Body of pancreas (tissue), 4 donors: Measurements from ENCODE around the gene DNAI7. TPM values are rescaled to one million over a fixed set of nuclear protein-coding genes. Genes with fewer than 3 reads are reported as not detected.

Experiments
- ATAC-seq: fragments of 150-250 bp; one replicate; pipeline ENCODE4 v1.9.1; 2016
- DNase-seq, 4 donors: peaks; one replicate each; pipeline ENCODE4 v3.0.0-alpha.2; 2019
- H3K27ac ChIP-seq, 4 donors: fragments of 200-600 bp; sonication (generic); 1 replicate in 3 of 4; 2 replicates in 1 of 4; pipeline versions ENCODE4 v1.5.1 to v1.6.1; 2016 to 2019; ENCODE audit warnings: mild to moderate bottlenecking in 1 of 4, mixed read lengths in 1 of 4, moderate library complexity in 1 of 4
- H3K27me3 ChIP-seq, 2 donors: fragments of 200-600 bp; sonication (generic); one replicate each; pipeline ENCODE4 v1.6.0; 2016; ENCODE audit warnings: mild to moderate bottlenecking in 1 of 2
- H3K36me3 ChIP-seq, 2 donors: fragments of 200-600 bp; sonication (generic); replicated peaks in 1 of 2; 2 replicates each; pipeline ENCODE4 v1.5.1; 2016; ENCODE audit warnings: low read depth in 2 of 2; ENCODE audit not compliant: insufficient read depth in 1 of 2
- H3K4me1 ChIP-seq: fragments of 200-600 bp; sonication (generic); one replicate; pipeline ENCODE4 v1.6.0; 2016
- H3K4me3 ChIP-seq, 2 donors: fragments of 200-600 bp; sonication (generic); 1 replicate in 1 of 2; 2 replicates in 1 of 2; pipeline ENCODE4 v1.5.1; 2016 to 2019
- H3K9me3 ChIP-seq, 3 donors: fragments of 200-600 bp; sonication (generic); 1 replicate in 2 of 3; 2 replicates in 1 of 3; pipeline ENCODE4 v1.5.1; 2016
- CTCF ChIP-seq, 7 experiments: fragments of 450-650 bp in 4 of 7; fragments of 200-600 bp in 3 of 7; sonication (generic) in 3 of 7; IDR thresholded peaks; one replicate each; pipeline ENCODE4 v1.5.1; 2016 to 2019; ENCODE audit warnings: antibody characterized with exemption in 7 of 7
- POLR2A ChIP-seq, 3 donors: fragments of 450-650 bp; IDR thresholded peaks; one replicate each; pipeline ENCODE4 v1.6.1; 2016; ENCODE audit warnings: antibody characterized with exemption in 3 of 3, mild to moderate bottlenecking in 2 of 3
- WGBS, 2 donors: methylation state at CpG; one replicate each; pipeline ENCODE4 v1.1.5; 2017; 5-methylcytosine and 5-hydroxymethylcytosine counted together
- intact Hi-C: fragments of 100-400 bp; cut with DNase I; formaldehyde crosslinking; loops from one replicate; pipeline ENCODE4 v1.15.1; 2023
- total RNA-seq, 2 donors: library from RNA; depleted of rRNA; stranded (reverse); fragments of >200 nt; gene quantifications; one replicate each; pipeline ENCODE4 v1.1.0, GENCODE V29; 2016

DNAI7 gene
- total RNA-seq, 2 donors from 2014 or later: 0.26 TPM; not detected in 1

GRCh38 chr12:25131270-25131669 is 63.7 kb downstream of the DNAI7 start:
- H3K9me3 ChIP-seq: no peaks in the 10 kb centered on the region
- no peaks in the 10 kb centered on the region for H3K27me3 ChIP-seq
- H3K36me3 ChIP-seq: no peaks in the 10 kb centered on the region
- 54 to 61% methylated on average over 2 of the region's 2 CpGs for WGBS, 2 donors
- intact Hi-C loops: loop anchor here (5.0 kb wide), 1 partner anchor 144 kb away; no protein-coding TSS in a partner anchor
- H3K27ac ChIP-seq: no peak overlapping the region
- DNase-seq (no peak), ATAC-seq (no peak)
- H3K4me3 ChIP-seq: no peak overlapping the region
- H3K4me1 ChIP-seq: no peaks in the 10 kb centered on the region
- TF ChIP-seq POLR2A (IDR thresholded peaks at IDR 0.05) (no peak), CTCF (IDR thresholded peaks at IDR 0.05) (no peak)

DNA sequence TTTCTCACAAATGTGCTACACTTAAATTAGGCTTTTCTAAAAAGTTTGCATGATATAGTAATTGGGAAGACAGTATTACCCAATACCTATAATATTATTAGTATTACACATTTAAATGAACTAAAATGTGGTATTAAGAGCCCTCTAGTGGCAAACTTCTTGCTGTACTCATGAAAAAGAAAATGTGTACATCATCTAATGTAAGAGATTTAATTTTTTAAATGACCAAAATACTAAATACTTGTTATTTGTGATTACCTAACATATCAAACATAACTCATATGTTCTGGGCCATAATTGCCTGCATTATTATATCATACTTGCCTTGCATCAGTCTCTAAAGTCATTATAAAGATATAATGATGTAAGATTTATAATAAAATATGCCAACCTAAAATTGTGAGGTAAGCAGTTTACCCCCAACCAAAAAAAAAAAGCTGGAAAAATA is 64.2 kb downstream of the DNAI7 start:
- Histone ChIP-seq H3K36me3 (no peaks in the 10 kb centered on the region), H3K4me1 (no peaks in the 10 kb centered on the region), H3K9me3 (no peaks in the 10 kb centered on the region), H3K4me3 (no peak overlapping the region), H3K27me3 (no peaks in the 10 kb centered on the region), H3K27ac (no peak overlapping the region)
- peak; percentile 48 for ATAC-seq
- DNase-seq: no peak
- TF ChIP-seq CTCF (IDR thresholded peaks at IDR 0.05) (peak; percentile 43 to 78 (median 71)), POLR2A (IDR thresholded peaks at IDR 0.05) (no peak)
- intact Hi-C loops: loop anchor here (5.0 kb wide), 1 partner anchor 143 kb away; no protein-coding TSS in a partner anchor

DNA sequence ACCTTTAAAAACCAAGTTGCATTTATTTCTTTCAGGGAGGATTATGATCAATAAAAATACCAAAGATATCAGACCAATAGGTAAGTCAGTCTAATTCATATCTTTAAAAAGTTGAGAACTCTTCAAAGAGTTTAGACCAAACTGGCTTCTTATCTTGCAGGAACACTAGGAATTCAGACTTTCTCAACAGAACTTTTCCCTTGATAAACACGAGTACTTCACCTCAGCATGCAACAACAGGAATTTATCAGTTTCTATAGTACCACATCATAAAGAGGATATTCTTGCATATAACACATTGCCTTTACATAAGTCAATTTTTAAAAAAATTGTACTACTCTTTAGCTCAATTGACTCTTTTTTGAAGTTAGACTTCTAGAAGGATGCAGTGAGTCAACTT is 68.2 kb downstream of the DNAI7 start:
- WGBS, 2 donors: 42 to 55% methylated on average over 1 of the region's 1 CpG

GRCh38 chr12:25126101-25126500 is 68.9 kb downstream of the DNAI7 start:
- Histone ChIP-seq H3K9me3 (no peaks in the 10 kb centered on the region), H3K27me3 (no peaks in the 10 kb centered on the region), H3K4me1 (no peaks in the 10 kb centered on the region), H3K4me3 (no peak overlapping the region), H3K27ac (no peak overlapping the region), H3K36me3 (no peaks in the 10 kb centered on the region)
- DNase-seq (no peak), ATAC-seq (no peak)
- no peak for TF ChIP-seq CTCF (IDR thresholded peaks at IDR 0.05)
- no peak for TF ChIP-seq POLR2A (IDR thresholded peaks at IDR 0.05)
- intact Hi-C loops: no loop called here

More for the DNA sequence above, 68.2 kb downstream of the DNAI7 start:
- Histone ChIP-seq H3K4me1 (no peaks in the 10 kb centered on the region), H3K27me3 (no peaks in the 10 kb centered on the region), H3K36me3 (no peaks in the 10 kb centered on the region), H3K4me3 (no peak overlapping the region), H3K27ac (no peak overlapping the region), H3K9me3 (no peaks in the 10 kb centered on the region)
- no peak for DNase-seq
- TF ChIP-seq CTCF (IDR thresholded peaks at IDR 0.05): no peak
- TF ChIP-seq POLR2A (IDR thresholded peaks at IDR 0.05): no peak
- no peak for ATAC-seq
- intact Hi-C loops: no loop called here

- H3K27ac ChIP-seq: no peak overlapping the region
- no peaks in the 10 kb centered on the region for H3K4me1 ChIP-seq
- DNase-seq: no peak
- ATAC-seq: no peak
- TF ChIP-seq CTCF (IDR thresholded peaks at IDR 0.05) (no peak), POLR2A (IDR thresholded peaks at IDR 0.05) (no peak)
- no peaks in the 10 kb centered on the region for H3K9me3 ChIP-seq
- no peak overlapping the region for H3K4me3 ChIP-seq
- intact Hi-C loops: no loop called here
- no peaks in the 10 kb centered on the region for H3K27me3 ChIP-seq
- no peaks in the 10 kb centered on the region for H3K36me3 ChIP-seq
Observed at GRCh38 chr12:25124493-25124892, 70.5 kb downstream of the DNAI7 start.
